ENCODE data around the gene VTCN1. TPM values are rescaled to one million over a fixed set of nuclear protein-coding genes. Genes with fewer than 3 reads are reported as not detected.

VTCN1 gene
- total RNA-seq, 1 experiment from 2014 or later = 0.17 TPM

GRCh38 chr1:117169871-117170596, 40.7 kb downstream of the VTCN1 start:
- Histone ChIP-seq H3K9me2 (ENCODE audit: insufficient read depth) (no peaks in the 10 kb centered on the region), H3K27me3 (ENCODE audit: insufficient read depth, low read length) (no peaks in the 10 kb centered on the region), H3K4me3 (replicated peaks in 1 of 2; ENCODE audit: low read depth in 1 of 2, low read length in 2 of 2) (no peak overlapping the region), H3K79me2 (ENCODE audit: insufficient read depth, low read length) (no peaks in the 10 kb centered on the region), H4K20me1 (ENCODE audit: insufficient read depth) (no peaks in the 10 kb centered on the region), H3K4me1 (ENCODE audit: control insufficient read depth in 1 of 2, insufficient read depth in 2 of 2, low read length in 2 of 2) (no peaks in the 10 kb centered on the region), H3K36me3 (ENCODE audit: control insufficient read depth in 1 of 2, insufficient read depth in 2 of 2, low read length in 2 of 2) (no peaks in the 10 kb centered on the region), H3K27ac (ENCODE audit: low read depth, low read length) (no peak overlapping the region), H2AFZ (ENCODE audit: low read depth, low read length, poor library complexity, severe bottlenecking) (no peak overlapping the region), H3K9me3 (ENCODE audit: control insufficient read depth in 1 of 2, insufficient read depth in 1 of 2, low read depth in 1 of 2, low read length in 2 of 2) (no peaks in the 10 kb centered on the region), H3K4me2 (ENCODE audit: low read length) (no peak overlapping the region), H3K9ac (ENCODE audit: low read length) (no peak overlapping the region)
- no peak for TF ChIP-seq CTCF (IDR thresholded peaks at IDR 0.05 in 2 of 3, conservative IDR thresholded peaks at IDR 0.05 in 1 of 3; ENCODE audit: borderline replicate concordance in 1 of 3, insufficient read depth in 1 of 3, low read depth in 2 of 3, low read length in 2 of 3)
- TF ChIP-seq TCF7L2 (IDR thresholded peaks at IDR 0.05; ENCODE audit: borderline replicate concordance, extremely low read depth, insufficient read depth, insufficient read length) = no peak
- TF ChIP-seq POLR2AphosphoS5 (IDR thresholded peaks at IDR 0.05; ENCODE audit: low read depth, low read length) = no peak
- no peak for TF ChIP-seq YY1 (IDR thresholded peaks at IDR 0.05; ENCODE audit: extremely low read depth, insufficient replicate concordance, low read depth, low read length)
- TF ChIP-seq EGR1 (IDR thresholded peaks at IDR 0.05; ENCODE audit: low read depth) = no peak
- no peak for TF ChIP-seq EZH2 (IDR thresholded peaks at IDR 0.05)
- TF ChIP-seq CBX3 (IDR thresholded peaks at IDR 0.05; ENCODE audit: low read depth) = no peak
- TF ChIP-seq SP1 (IDR thresholded peaks at IDR 0.05; ENCODE audit: low read depth) = no peak
- no peak for TF ChIP-seq ZFX (IDR thresholded peaks at IDR 0.05)
- no peak for TF ChIP-seq POLR2A (IDR thresholded peaks at IDR 0.05; ENCODE audit: borderline replicate concordance, extremely low read depth, insufficient read depth, insufficient read length)
- no peak for TF ChIP-seq EZH2phosphoT487 (IDR thresholded peaks at IDR 0.05; ENCODE audit: borderline replicate concordance)
- no peak for TF ChIP-seq ELF1 (IDR thresholded peaks at IDR 0.05; ENCODE audit: borderline replicate concordance, low read depth)
- TF ChIP-seq ATF3 (IDR thresholded peaks at IDR 0.05) = no peak
- TF ChIP-seq FOSL1 (IDR thresholded peaks at IDR 0.05; ENCODE audit: low read depth) = no peak
- TF ChIP-seq RAD21 (IDR thresholded peaks at IDR 0.05; ENCODE audit: low read depth) = no peak
- TF ChIP-seq MAX (IDR thresholded peaks at IDR 0.05) = no peak
- TF ChIP-seq ZBTB33 (IDR thresholded peaks at IDR 0.05; ENCODE audit: extremely low read depth, insufficient replicate concordance, low read length) = no peak
- TF ChIP-seq ZNF274 (IDR thresholded peaks at IDR 0.05; ENCODE audit: low read depth, low read length) = no peak
- no peak for TF ChIP-seq SRF (IDR thresholded peaks at IDR 0.05; ENCODE audit: low read depth)
- POLR2A ChIA-PET = no interaction called here
- DNase-seq (ENCODE audit: low read depth, low spot score) (no peak), ATAC-seq (no peak)
- intact Hi-C loops (cut with micrococcal nuclease) = no loop called here
- RAD21 ChIA-PET (ENCODE audit: low non-redundant PET in 1 of 2, low total read pairs in 2 of 2, uncharacterized antibody in 2 of 2, unreplicated experiment in 2 of 2) = no interaction called here
- CTCF ChIA-PET = no interaction called here
- no TSS peak for BruUV-seq (replicated peaks)
